Islet precursor cell (in vitro differentiated cells): ENCODE measurements around the gene GTF2F2.
"Not testable (repeated sequence)": the region's sequence is repeated elsewhere in the genome, so short reads cannot be mapped to it uniquely, and the experiment has no call there.

Experiments used
- DNase-seq: peaks from one replicate; pipeline ENCODE4 v3.0.0-alpha.2; 2018

The GTF2F2 gene

DNA sequence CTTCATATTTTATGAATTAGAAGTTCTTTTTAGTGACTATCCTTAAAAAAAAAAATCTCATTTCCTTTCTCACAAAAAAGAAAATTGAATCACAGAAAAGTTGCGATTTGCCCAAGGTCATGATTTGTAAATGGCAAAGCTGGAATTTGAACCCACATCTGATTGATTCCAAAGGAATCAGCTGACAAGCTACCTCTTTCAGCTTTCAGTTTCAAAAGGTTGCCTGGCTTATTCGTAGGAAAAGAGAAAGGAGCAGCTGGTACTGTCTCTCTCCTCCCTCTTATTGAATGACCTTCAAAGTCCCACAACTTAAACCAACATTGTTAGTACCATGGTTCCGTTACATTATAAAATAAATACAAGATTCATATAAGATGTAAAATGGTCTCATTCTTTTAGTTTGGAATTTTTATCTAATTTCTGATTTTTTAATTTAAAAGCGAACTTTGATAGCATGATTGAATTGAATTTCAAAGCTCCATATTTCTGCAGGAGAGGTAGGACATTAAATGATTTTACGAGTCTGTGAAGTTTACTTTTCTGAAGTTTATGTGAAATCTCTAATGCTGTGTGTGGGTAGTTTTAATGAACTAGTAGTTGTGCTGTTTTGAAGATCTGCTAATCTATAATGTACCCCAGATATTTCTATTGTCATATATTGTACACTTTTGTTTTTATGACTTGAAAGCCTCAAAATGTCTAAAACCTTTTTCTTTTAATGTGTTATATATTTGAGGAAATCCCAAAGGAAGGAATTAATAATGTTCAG, 99.0 kb downstream of the GTF2F2 start:
- no peak for DNase-seq

- DNase-seq = no peak
Measured at GRCh38 chr13:45219938-45220375, 99.6 kb downstream of the GTF2F2 start.

- no peak for DNase-seq
Measured at GRCh38 chr13:45220403-45220802, 100.1 kb downstream of the GTF2F2 start.

- no peak for DNase-seq
Measured at GRCh38 chr13:45222516-45222915, 102.2 kb downstream of the GTF2F2 start.

DNA sequence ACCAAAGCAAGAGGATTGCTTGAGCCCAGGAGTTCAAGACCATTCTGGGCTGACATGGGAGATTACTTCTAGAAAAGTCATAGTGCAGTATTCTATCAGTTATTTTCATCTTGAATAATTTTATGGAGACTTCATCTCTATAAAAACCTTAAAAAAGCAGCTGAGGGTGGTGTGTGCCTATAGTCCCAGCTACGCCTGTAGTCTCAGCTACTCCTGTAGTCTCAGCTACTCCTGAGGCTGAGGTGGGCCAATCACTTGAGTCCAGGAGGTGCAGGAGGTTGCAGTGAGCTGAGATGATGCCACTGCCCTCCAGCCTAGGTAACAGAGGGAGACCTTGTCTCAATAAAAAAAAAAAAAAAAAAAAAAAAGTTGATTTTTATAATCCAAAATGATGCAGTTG, 102.6 kb downstream of the GTF2F2 start:
- DNase-seq = no peak

DNA sequence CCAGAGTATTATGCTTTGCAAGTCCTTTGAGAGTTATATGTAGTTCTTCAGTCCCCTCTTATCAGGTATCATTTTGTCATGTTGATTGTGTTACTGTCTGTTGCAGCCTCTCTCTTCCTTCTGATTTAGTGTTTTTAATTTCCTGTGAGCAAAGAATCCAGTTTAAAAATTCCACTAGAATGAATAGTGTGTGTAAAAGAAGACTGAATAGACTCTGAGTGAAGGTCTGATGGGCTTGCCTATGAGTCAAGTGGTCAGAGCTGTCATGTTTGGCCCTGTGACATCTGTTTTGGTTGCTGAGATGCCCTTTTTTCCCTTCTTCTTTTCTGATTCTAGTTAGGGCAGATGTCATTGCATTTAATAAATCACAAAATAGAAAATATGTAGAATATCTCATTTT, 103.9 kb downstream of the GTF2F2 start:
- no peak for DNase-seq

GRCh38 chr13:45225370-45225769, 105.1 kb downstream of the GTF2F2 start:
- no peak for DNase-seq

DNA sequence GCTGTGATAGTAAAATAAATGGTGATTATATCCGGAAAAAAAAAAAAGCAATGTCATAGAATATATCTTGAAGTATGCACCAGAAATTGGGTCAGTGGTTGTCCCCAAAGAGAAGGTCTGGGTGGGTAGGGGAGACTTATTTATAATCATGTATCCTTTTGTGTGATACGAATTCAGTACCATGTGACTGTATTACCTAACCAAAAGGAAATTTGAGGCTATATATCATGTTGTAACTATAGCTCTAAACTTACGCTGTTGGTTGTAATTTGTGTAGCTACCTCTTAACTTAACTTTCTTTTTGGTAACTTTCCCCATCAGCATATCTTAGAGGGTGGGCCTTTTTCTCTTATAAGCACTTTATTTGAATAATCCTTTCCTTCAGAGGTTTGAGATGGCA, 105.7 kb downstream of the GTF2F2 start:
- DNase-seq = no peak

- DNase-seq = no peak
Measured at GRCh38 chr13:45228002-45228401, 107.7 kb downstream of the GTF2F2 start.

DNA sequence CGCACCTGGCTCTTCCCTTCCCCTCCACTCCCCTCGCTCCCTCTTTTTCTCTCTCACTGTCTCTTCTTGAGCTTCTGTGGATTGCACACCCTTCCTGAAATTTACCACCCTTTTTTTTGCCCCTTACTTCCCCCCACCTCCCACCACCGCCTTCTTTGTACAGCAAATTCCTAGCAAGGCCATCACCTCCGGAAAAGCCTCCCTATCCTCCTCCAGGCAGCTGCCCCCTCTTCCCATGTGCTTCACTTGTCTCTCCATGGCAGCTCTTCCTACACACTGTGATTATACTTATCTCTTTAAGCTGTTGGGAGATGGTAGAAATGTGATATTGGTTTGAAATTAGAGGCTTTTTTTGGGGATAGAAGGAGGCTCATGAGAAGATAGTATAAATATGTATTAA, 108.9 kb downstream of the GTF2F2 start:
- no peak for DNase-seq

GRCh38 chr13:45231305-45231704, 111.0 kb downstream of the GTF2F2 start:
- no peak for DNase-seq

DNA sequence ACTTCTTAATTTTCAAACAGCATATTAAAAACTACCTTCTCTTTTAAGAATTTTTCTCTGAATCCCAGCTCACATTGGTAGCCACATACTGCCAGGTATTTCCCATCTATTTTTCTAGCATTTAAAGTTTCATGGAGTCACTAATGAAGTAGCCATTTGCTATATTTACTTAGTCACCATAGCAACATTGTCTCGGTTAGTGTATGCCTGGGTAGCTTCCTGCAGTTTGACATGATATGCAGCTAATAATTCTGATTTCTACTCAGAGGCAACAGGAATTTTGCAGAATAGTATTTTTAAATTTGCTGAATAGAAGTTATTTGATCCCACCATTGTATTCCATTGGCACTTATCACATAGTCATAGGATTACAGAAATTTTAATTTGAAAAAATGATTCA, 111.4 kb downstream of the GTF2F2 start:
- DNase-seq = no peak

DNA sequence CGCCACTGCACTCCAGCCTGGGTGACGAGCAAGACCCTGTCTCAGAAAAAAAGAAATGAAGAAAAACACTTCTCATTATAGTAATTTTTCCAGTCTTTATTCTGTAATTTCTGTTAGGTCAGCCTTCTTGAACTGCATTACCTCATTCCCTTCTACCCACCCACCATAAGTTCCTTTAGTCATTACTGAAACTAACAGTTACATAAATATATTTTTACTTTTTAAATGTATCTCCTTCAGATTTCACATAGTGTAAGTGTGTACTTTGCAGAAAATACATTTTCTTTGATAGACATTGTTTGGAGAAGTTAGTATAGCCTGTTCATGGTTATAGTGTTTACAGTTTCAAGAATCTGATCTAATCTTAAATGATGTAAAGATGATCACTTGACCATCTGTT, 112.3 kb downstream of the GTF2F2 start:
- no peak for DNase-seq

DNA sequence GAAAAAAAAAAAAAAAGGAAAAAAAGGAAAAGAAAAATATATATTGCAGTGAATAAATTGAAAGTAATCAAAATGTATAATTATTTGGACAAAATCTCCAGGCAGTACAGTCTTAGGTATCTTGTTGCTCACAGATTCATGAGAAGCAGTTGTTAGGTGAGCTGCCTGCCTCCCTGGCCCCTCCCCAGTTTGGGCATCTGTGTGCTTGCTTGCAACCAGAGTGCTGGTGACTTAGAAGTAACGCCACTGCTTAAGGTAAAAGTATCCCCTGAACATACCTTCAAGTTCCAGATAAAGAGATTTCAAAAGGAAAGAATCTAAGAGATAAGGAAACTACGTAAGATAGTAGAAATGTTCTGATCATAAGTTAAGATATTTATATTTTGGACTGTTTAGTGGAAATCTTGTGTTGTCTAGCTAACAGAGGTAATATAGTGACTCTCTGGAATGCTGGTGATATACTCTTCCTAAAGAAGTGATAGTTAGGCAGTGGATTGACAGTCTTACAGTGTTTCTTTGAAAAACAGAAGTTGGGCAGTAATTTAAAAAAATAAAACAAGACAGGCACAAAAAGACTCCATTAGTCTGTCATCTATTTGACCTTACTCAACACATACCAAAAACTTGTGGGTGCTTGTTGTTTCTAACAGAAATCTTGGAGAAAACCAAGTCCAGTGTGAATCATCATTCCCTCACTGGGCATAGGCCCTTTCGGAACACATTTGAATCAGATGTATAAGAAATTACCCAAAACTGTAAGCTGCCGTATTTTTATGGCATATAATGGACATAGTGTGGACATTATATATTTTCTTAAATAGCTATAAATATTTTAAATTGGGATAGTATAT, 118.9 kb downstream of the GTF2F2 start:
- no peak for DNase-seq

- no peak for DNase-seq
Measured at GRCh38 chr13:45240143-45240542, 119.8 kb downstream of the GTF2F2 start.

GRCh38 chr13:45242070-45242469, 121.8 kb downstream of the GTF2F2 start:
- DNase-seq = no peak

- DNase-seq = no peak
Measured at GRCh38 chr13:45242524-45242923, 122.2 kb downstream of the GTF2F2 start.

DNA sequence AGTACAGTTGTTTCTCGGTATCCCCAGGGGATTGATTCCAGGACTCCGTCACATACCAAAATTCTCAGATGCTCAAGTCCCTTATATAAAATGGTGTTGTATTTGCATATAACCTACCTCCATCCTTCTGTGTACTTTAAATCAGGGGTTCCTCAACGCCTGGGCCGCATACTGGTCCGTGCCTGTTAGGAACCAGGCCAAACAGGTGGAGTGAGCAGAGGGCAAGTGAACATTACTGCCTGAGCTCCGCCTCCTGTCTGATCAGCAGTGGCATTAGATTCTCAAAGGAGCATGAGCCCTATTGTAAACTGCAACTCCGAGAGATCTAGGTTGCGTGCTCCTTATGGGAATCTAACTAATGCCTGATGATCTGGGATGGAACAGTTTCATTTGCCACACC, 122.8 kb downstream of the GTF2F2 start:
- DNase-seq = no peak

- DNase-seq = not testable (repeated sequence)
Measured at GRCh38 chr13:45244736-45245135, 124.4 kb downstream of the GTF2F2 start.

GRCh38 chr13:45249662-45250061, 129.4 kb downstream of the GTF2F2 start:
- DNase-seq = no peak

DNA sequence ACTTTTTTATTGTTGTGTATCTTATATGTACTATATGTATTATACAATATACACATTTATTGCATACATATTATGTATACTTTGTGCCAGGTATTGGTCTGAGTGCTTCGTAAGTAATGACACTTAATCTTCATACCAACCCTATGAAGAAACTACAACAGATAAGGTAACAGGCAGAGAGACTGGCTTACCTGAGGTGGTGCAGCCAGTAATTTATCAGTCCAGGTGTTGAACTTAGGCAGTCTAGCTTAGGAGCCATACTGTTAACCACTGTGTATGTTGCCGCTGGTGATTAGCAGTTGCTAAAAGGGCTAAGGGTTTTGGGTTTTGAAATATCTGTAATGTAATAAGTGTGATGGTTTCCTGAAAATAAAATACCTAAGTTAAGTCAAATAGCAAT, 134.1 kb downstream of the GTF2F2 start:
- no peak for DNase-seq

DNA sequence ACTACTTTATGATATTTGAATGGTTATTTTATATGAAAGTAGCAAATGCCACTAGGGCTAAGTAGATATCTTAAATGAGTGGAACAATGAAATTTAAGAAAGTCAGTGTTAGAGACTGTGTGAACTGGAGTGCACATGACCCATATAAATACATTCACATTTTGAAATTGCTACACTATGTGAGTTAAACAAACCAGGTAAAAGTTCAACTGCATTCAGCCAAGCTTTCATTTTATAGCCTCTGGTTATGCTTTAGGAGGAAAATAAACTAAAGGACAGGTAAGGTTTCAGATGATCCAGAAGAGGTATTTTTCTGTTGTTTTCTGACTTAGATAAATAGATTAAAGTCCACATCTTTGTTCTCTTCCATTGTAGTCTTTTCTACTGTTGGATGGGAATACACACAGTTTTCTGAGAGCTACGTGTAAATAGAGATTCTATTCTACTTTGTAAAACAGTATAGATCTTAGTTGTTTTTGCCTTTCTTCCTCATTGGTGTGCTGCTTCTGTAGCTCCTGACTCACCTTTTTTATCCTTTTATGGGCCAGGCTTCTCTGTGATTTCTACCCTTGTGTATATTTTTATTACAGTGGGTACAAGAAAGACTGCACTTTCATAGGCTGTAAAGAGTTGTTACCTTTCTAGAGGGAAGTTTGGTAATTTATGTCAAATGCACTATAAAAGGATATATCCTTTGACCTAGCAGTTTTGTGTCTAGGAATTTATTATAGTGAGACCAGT, 135.1 kb downstream of the GTF2F2 start:
- DNase-seq = no peak

GRCh38 chr13:45256254-45256653, 135.9 kb downstream of the GTF2F2 start:
- DNase-seq = no peak
